Neuronal stem cell (in vitro differentiated cells): ENCODE data around the gene DNLZ.
A peak's percentile ranks its signal among the peaks of the same experiment; 100 is the strongest.

ENCODE experiments used
- DNase-seq: peaks from one replicate; pipeline ENCODE4 v3.0.0-alpha.2; 2013; ENCODE audit warnings: low spot score
- H2AFZ ChIP-seq: one replicate; pipeline ENCODE4 v1.6.1; 2013; ENCODE audit warnings: mild to moderate bottlenecking, low read length, inconsistent platforms
- H2AK5ac ChIP-seq: 2 replicates; pipeline ENCODE4 v1.6.1; 2013; ENCODE audit warnings: low read depth, mild to moderate bottlenecking, inconsistent platforms, low read length, moderate library complexity, mixed read lengths
- H2BK120ac ChIP-seq: 2 replicates; pipeline ENCODE4 v1.6.1; 2013; ENCODE audit warnings: low read depth, mild to moderate bottlenecking, inconsistent platforms, low read length, moderate library complexity, mixed read lengths
- H2BK12ac ChIP-seq: one replicate; pipeline ENCODE4 v1.6.1; 2013; ENCODE audit warnings: low read length, inconsistent platforms
- H2BK15ac ChIP-seq: 2 replicates; pipeline ENCODE4 v1.6.1; 2013; ENCODE audit warnings: mild to moderate bottlenecking, low read length, inconsistent platforms, mixed read lengths
- H2BK5ac ChIP-seq: one replicate; pipeline ENCODE4 v1.6.1; 2013; ENCODE audit warnings: inconsistent platforms, mild to moderate bottlenecking, low read length, moderate library complexity
- H3K14ac ChIP-seq: one replicate; pipeline ENCODE4 v1.6.1; 2013; ENCODE audit warnings: low read length, inconsistent platforms
- H3K18ac ChIP-seq: 2 replicates; pipeline ENCODE4 v1.6.1; 2013; ENCODE audit warnings: low read length, inconsistent platforms
- H3K23ac ChIP-seq: 2 replicates; pipeline ENCODE4 v1.6.1; 2013; ENCODE audit warnings: low read depth, mild to moderate bottlenecking, mixed read lengths, low read length, inconsistent platforms; ENCODE audit not compliant: poor library complexity
- H3K27ac ChIP-seq: replicated peaks from 3 replicates; pipeline ENCODE4 v1.5.1; 2013; ENCODE audit warnings: low read length, inconsistent platforms
- H3K27me3 ChIP-seq, 3 experiments: 2 replicates each; pipeline ENCODE4 v1.6.1; 2013; ENCODE audit warnings: low read length in 3 of 3, mild to moderate bottlenecking in 2 of 3, inconsistent platforms in 1 of 3, low read depth in 1 of 3, mixed read lengths in 1 of 3, moderate library complexity in 1 of 3; ENCODE audit not compliant: control insufficient read depth in 3 of 3, insufficient read depth in 3 of 3
- H3K36me3 ChIP-seq, 2 donors: replicated peaks in 1 of 2; 2 replicates each; pipeline ENCODE4 v1.6.1; 2013; ENCODE audit warnings: low read length in 2 of 2; ENCODE audit not compliant: control insufficient read depth in 2 of 2, insufficient read depth in 2 of 2
- H3K4ac ChIP-seq: 2 replicates; pipeline ENCODE4 v1.6.1; 2013; ENCODE audit warnings: inconsistent platforms, mild to moderate bottlenecking, low read length, moderate library complexity
- H3K4me1 ChIP-seq, 2 donors: 1 replicate in 1 of 2; 2 replicates in 1 of 2; pipeline ENCODE4 v1.6.1; 2013; ENCODE audit warnings: low read length in 2 of 2, low read depth in 1 of 2; ENCODE audit not compliant: control insufficient read depth in 2 of 2, insufficient read depth in 1 of 2
- H3K4me2 ChIP-seq: one replicate; pipeline ENCODE4 v1.6.1; 2013; ENCODE audit warnings: mild to moderate bottlenecking, low read length, inconsistent platforms; ENCODE audit not compliant: insufficient read depth, poor library complexity, severe bottlenecking
- H3K4me3 ChIP-seq, 2 donors: 2 replicates each; pipeline ENCODE4 v1.5.1; 2013; ENCODE audit warnings: low read length in 2 of 2, mild to moderate bottlenecking in 2 of 2, inconsistent platforms in 1 of 2, moderate library complexity in 1 of 2
- H3K79me1 ChIP-seq: one replicate; pipeline ENCODE4 v1.6.1; 2013; ENCODE audit warnings: low read depth, mild to moderate bottlenecking, inconsistent platforms, low read length, moderate library complexity
- H3K9ac ChIP-seq: one replicate; pipeline ENCODE4 v1.6.1; 2013; ENCODE audit warnings: mild to moderate bottlenecking, low read depth, low read length, inconsistent platforms; ENCODE audit not compliant: poor library complexity
- H3K9me3 ChIP-seq, 2 donors: replicated peaks in 1 of 2; 2 replicates each; pipeline versions ENCODE3 to v1.6.1; 2013; ENCODE audit warnings: low read length in 2 of 2, mild to moderate bottlenecking in 2 of 2, inconsistent platforms in 1 of 2, low read depth in 1 of 2, mixed read lengths in 1 of 2, moderate library complexity in 1 of 2; ENCODE audit not compliant: control insufficient read depth in 2 of 2, insufficient read depth in 1 of 2
- H4K8ac ChIP-seq: one replicate; pipeline ENCODE4 v1.6.1; 2013; ENCODE audit warnings: low read depth, mild to moderate bottlenecking, inconsistent platforms, low read length, moderate library complexity
- H4K91ac ChIP-seq: one replicate; pipeline ENCODE4 v1.6.1; 2013; ENCODE audit warnings: low read length, low read depth, mild to moderate bottlenecking, inconsistent platforms; ENCODE audit not compliant: poor library complexity
- WGBS, 2 donors: extraction: QIAGEN DNeasy Blood & Tissue Kit; methylation state at CpG; one replicate each; pipeline ENCODE4 v1.1.7; 2013; ENCODE audit warnings: missing lambda C conversion rate in 2 of 2, mixed read lengths in 1 of 2; ENCODE audit not compliant: insufficient read length in 2 of 2, insufficient replicate concordance in 1 of 2; ENCODE audit errors: extremely low coverage in 2 of 2; 5-methylcytosine and 5-hydroxymethylcytosine counted together

Gene DNLZ

GRCh38 chr9:136311051-136312008 is 52.2 kb downstream of the DNLZ start:
- H4K91ac ChIP-seq = no peak overlapping the region
- no peaks in the 10 kb centered on the region for H3K79me1 ChIP-seq
- H3K9ac ChIP-seq = no peak overlapping the region
- H2BK12ac ChIP-seq = no peak overlapping the region
- H2BK15ac ChIP-seq = peak overlapping the region; percentile 42
- H3K27ac ChIP-seq = no peak overlapping the region
- H3K18ac ChIP-seq = peak overlapping the region; percentile 49
- no peak for DNase-seq
- H3K14ac ChIP-seq = no peak overlapping the region
- H4K8ac ChIP-seq = no peak overlapping the region
- H3K23ac ChIP-seq = peak overlapping the region; percentile 66
- no peak overlapping the region for H2BK120ac ChIP-seq
- no peak overlapping the region for H3K4ac ChIP-seq
- peak overlapping the region; percentile 53 for H2AFZ ChIP-seq
- no peak overlapping the region for H3K4me3 ChIP-seq
- no peak overlapping the region for H3K4me2 ChIP-seq
- H3K27me3 ChIP-seq = peaks cover 0 to 6% (median 0%) of the 10 kb centered on the region in 3 experiments
- H3K9me3 ChIP-seq = peaks cover 20 to 26% of the 10 kb centered on the region in 2 donors
- peak overlapping the region; percentile 93 for H2AK5ac ChIP-seq
- H3K4me1 ChIP-seq = peaks cover 0 to 5% of the 10 kb centered on the region in 2 donors
- WGBS, 2 donors = no CpG with 5 or more reads among the region's 23 CpGs
- H2BK5ac ChIP-seq = no peak overlapping the region
- peaks cover 0 to 4% of the 10 kb centered on the region in 2 donors for H3K36me3 ChIP-seq

GRCh38 chr9:136310273-136311030 is 53.1 kb downstream of the DNLZ start:
- WGBS, 2 donors = no CpG with 5 or more reads among the region's 28 CpGs
- no peaks in the 10 kb centered on the region for H3K79me1 ChIP-seq
- DNase-seq = no peak

GRCh38 chr9:136309806-136310220 is 53.7 kb downstream of the DNLZ start:
- H2BK120ac ChIP-seq = no peak overlapping the region
- peaks cover 0 to 4% of the 10 kb centered on the region in 2 donors for H3K36me3 ChIP-seq
- H2AK5ac ChIP-seq = peak overlapping the region; percentile 47
- WGBS, 2 donors = no CpG with 5 or more reads among the region's 5 CpGs
- H2BK5ac ChIP-seq = no peak overlapping the region
- peak overlapping the region; percentile 28 for H4K91ac ChIP-seq
- no peak overlapping the region for H3K27ac ChIP-seq
- H3K79me1 ChIP-seq = no peaks in the 10 kb centered on the region
- H3K4me3 ChIP-seq = peak overlapping the region in 1 of 2 donors; percentile 54
- peaks cover 0 to 13% (median 6%) of the 10 kb centered on the region in 3 experiments for H3K27me3 ChIP-seq
- H3K14ac ChIP-seq = no peak overlapping the region
- peaks cover 0 to 5% of the 10 kb centered on the region in 2 donors for H3K4me1 ChIP-seq
- H2BK12ac ChIP-seq = no peak overlapping the region
- peak overlapping the region; percentile 66 for H3K23ac ChIP-seq
- DNase-seq = no peak
- no peak overlapping the region for H4K8ac ChIP-seq
- H3K4me2 ChIP-seq = no peak overlapping the region
- peak overlapping the region; percentile 50 for H3K9ac ChIP-seq
- no peak overlapping the region for H3K4ac ChIP-seq
- H2BK15ac ChIP-seq = no peak overlapping the region
- H2AFZ ChIP-seq = no peak overlapping the region
- peaks cover 6 to 14% of the 10 kb centered on the region in 2 donors for H3K9me3 ChIP-seq
- H3K18ac ChIP-seq = no peak overlapping the region

More at GRCh38 chr9:136310273-136311030, 53.1 kb downstream of the DNLZ start:
- H2AFZ ChIP-seq = no peak overlapping the region
- H3K9me3 ChIP-seq = peaks cover 12 to 20% of the 10 kb centered on the region in 2 donors
- peaks cover 0 to 4% of the 10 kb centered on the region in 2 donors for H3K36me3 ChIP-seq
- no peak overlapping the region for H4K8ac ChIP-seq
- peaks cover 0 to 5% of the 10 kb centered on the region in 2 donors for H3K4me1 ChIP-seq
- H2AK5ac ChIP-seq = peak overlapping the region; percentile 93
- no peak overlapping the region for H3K14ac ChIP-seq
- H3K27ac ChIP-seq = no peak overlapping the region
- H4K91ac ChIP-seq = peak overlapping the region; percentile 28
- H3K4me2 ChIP-seq = no peak overlapping the region
- H3K27me3 ChIP-seq = peaks cover 0 to 7% (median 6%) of the 10 kb centered on the region in 3 experiments
- peak overlapping the region; percentile 54 for H3K18ac ChIP-seq
- H3K4me3 ChIP-seq = no peak overlapping the region
- peak overlapping the region; percentile 19 for H2BK15ac ChIP-seq
- H2BK5ac ChIP-seq = no peak overlapping the region
- H3K23ac ChIP-seq = peak overlapping the region; percentile 66
- H3K9ac ChIP-seq = peak overlapping the region; percentile 50
- H2BK12ac ChIP-seq = no peak overlapping the region
- H2BK120ac ChIP-seq = no peak overlapping the region
- no peak overlapping the region for H3K4ac ChIP-seq
